ENCODE results near the gene PRTFDC1.

Gene PRTFDC1

GRCh38 chr10:24988831-24989640 lies 36.6 kb upstream of the PRTFDC1 start:
- TF ChIP-seq CTCF (IDR thresholded peaks at IDR 0.05): no peak

- no peak for TF ChIP-seq CTCF (IDR thresholded peaks at IDR 0.05)
Measured at GRCh38 chr10:24984906-24985305, 32.5 kb upstream of the PRTFDC1 start.

GRCh38 chr10:24983946-24984345 lies 31.5 kb upstream of the PRTFDC1 start:
- TF ChIP-seq CTCF (IDR thresholded peaks at IDR 0.05): no peak

- TF ChIP-seq CTCF (IDR thresholded peaks at IDR 0.05): no peak
Measured at GRCh38 chr10:24983130-24983529, 30.7 kb upstream of the PRTFDC1 start.

GRCh38 chr10:24982319-24983112 lies 30.1 kb upstream of the PRTFDC1 start:
- no peak for TF ChIP-seq CTCF (IDR thresholded peaks at IDR 0.05)

- TF ChIP-seq CTCF (IDR thresholded peaks at IDR 0.05): no peak
Measured at GRCh38 chr10:24981161-24981710, 28.8 kb upstream of the PRTFDC1 start.

GRCh38 chr10:24979685-24980084 lies 27.3 kb upstream of the PRTFDC1 start:
- TF ChIP-seq CTCF (IDR thresholded peaks at IDR 0.05): no peak

Data from LNCAP (cell line).